Stimulated activated CD8-positive, alpha-beta memory T cell treated with anti-CD3 and anti-CD28 coated beads, Interleukin-15, amount 100 ng/mL, for 48 hours (primary cell): ENCODE results near the gene RAMP1.
"Not testable (repeated sequence)": the region's sequence is repeated elsewhere in the genome, so short reads cannot be mapped to it uniquely, and the experiment has no call there.

Experiments used
- DNase-seq, 2 donors: peaks; one replicate each; pipeline ENCODE4 v3.0.0-alpha.2; 2020; ENCODE audit warnings: low read depth in 2 of 2

RAMP1 gene

DNA sequence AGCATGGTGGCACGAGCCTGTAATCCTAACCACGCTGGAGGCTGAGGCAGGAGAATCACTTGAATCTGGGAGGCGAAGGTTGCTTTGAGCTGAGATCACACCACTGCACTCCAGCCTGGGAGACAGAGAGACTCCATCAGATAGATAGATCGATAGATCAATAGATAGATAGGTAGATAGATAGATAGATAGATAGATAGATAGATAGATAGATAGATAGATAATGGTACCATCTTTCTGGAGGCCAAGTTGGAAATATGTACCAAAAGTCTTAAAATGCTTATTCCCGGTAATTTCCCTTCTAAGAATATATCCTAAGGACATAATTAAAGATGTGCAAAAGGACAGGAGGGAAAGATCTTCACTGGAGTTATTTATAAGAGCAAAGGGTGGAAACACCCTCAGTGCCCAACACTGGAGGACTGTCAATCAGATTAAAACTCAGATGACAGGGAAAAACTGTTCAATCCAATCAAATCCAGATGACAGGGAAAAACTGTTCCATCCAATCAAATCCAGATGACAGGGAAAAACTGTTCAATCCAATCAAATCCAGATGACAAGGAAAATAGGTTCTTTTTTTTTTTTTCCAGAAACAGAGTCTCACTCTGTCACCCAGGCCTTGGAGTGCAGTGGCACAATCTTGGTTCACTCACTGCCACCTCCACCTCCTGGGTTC lies 58.4 kb downstream of the RAMP1 start:
- DNase-seq = no peak

DNA sequence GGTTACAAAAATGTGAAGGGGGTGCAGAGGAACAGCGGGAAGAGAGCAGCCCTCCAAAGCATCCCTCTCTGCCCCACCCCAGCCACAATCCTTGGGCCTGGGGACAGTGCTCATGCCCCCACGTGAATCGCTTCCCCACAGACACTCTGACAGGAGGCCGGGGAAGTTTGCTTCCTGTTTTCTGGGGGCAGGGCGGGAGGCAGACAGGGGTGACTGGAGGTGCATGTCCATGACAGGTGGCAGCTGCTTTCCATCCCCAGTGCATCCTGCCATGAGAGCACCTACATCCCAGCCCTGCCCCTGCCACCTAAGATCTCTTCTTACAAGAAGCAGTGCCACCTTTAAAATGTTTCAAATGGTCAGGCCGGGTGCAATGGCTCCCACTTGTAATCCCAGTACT lies 60.2 kb downstream of the RAMP1 start:
- no peak for DNase-seq

DNA sequence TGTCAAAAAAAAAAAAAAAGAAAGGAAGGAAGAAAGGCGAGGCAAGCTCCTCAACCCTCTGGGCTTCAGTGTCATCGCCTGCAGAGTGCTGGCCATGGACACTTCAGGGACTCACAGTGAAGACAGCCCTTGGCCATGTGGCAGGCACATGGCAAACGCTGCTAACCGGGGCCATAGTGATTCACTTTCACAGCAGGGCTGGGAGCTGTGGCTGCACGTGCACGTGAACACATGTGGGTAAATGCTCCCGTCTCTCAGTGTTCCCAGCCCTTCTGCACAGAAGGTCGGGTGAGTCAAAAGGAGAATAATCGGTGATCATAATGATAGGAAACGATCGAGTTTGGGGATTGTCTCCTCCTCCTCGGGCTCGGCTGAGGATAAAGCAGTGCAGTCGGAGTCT lies 61.2 kb downstream of the RAMP1 start:
- DNase-seq = no peak

DNA sequence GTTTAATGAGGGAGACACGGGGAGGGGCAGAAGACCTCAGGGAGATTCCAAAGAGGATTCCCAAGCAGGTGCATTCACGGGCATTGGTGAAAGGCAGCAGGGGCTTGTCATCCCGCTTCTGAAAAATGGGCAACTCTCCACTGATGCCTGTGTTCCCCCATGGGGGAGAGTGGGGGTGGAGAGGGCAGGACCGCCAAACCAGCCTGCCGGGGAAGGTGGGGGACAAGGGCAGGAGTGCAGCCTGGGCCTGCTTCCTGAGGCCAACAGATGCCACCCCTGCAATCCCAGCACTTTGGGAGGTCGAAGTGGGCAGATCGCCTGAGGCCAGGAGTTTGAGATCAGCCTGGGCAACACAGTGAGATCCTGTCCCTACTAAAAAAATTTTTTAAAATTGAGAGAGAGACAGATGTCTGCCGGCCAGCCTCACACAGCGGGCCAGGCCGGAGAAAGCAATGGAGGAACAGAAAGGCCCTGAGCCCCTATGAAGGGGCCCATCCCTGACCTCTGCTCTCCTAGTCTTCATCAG lies 62.6 kb downstream of the RAMP1 start:
- no peak for DNase-seq

DNA sequence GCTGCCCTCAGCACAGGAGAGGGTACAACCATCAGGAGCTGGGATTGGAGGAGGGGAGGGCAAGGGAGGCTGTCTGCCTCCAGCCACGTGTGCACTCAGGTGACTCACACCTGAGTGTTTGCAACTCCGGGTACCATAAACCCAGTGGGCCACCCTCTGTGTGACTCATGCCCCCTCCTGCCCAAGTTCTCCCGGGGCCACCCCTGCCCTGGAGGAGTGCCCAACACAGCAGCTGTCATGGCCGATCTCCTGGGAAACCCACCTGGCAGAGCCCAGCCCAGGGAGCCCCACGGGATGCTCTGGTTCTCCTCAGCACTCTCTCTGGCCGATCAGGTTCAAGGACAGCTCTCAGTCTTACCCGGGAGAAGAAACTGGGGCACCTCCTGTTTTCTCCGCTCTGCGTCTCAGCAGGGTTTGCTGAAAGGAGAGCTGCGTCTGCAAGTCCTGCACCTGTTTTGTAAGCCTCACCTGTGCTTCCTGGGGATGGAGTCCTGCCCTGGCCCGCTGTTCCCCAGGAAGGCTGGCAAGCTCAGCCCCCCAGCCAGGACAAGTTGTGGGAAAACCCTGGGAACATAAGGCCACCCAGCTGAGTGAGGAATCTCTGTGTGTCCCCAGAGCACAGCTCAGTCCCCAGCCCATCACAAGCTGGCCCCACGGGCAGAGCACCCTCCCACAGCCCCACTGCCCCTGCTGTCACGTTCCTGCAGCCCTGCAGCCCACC lies 63.4 kb downstream of the RAMP1 start:
- DNase-seq = no peak

DNA sequence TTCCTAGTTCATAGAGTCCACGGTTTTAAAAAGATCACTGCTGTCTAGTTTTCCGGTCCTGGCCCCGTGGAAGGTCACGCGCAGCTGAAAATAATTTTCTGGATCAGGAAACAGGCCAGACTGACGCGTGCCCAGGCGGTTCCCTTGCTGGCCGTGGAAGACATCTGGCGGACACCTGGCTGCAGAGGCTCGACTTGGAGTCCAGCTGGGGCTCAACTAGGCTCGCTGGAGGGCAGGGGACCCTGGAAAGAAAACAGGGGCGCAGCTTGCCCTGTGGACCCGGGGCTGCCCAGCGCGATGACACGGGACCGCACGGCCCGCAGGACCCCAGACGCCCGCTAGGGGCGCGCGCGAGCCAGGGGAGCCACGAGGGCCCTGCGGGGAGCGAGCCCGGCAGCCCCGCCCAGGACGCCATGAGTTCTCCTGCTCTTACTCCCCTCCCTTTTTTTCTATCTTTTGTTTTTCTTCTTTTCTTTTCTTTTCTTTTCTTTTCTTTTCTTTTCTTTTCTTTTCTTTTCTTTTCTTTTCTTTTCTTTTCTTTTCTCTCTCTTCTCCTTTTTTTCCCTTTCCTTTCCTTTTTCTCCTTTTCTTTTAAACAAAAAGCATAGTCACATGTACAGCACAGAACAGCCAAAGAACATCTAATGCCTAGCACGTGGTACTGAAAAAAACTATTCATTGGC lies 64.2 kb downstream of the RAMP1 start:
- DNase-seq = peak; percentile 69 to 71

DNA sequence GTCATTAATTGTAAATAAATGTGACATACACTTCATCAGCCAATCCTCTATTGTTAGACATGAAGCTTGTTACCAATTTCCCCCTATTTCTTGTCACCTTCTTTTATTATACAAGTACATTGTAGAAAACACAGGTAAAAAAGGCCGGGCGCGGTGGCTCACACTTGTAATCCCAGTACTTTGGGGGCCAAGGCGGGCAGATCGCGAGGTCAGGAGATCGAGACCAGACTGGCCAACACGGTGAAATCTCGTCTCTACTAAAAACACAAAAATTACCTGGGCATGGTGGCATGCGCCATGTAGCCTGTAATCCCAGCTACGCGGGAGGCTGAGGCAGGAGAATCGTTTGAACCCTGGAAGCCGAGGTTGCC lies 64.7 kb downstream of the RAMP1 start:
- no peak for DNase-seq

DNA sequence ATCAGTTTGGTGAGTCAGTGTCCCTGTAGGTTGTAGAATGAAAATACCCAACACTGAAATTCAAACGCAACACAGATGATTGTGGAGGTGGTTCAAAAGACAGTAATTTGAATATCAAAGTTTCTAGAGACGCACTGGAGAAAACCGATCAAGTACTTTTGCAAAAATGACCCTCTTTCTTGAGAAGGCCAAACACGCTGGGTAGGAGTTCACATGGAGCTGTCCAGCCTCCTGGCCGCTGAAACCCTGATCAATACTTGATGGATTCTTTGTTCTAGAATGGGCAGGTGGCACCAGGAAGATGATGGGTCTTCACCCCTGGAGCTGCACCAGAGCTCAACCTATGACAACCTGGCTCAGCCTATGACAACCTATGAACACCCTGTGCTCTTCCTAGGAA lies 67.7 kb downstream of the RAMP1 start:
- no peak for DNase-seq

DNA sequence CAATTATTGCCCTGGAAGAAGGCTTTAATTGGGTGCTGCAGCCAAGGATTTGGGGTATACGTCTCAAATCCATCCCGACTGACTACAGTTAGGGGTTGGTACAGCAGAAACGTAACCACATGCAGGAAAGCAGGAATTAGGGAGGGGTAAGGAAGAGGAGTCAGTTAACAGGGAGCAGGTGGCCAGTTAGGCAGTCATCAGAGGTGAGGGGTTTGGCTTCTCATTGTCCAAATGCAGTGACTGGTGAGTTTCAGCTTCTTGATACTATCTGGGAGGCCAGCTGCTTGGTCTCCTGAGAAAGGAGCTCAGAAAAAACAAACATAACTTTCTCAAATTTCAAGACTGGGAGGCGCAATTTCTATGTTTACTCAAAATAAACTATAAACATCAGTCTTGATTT lies 68.6 kb downstream of the RAMP1 start:
- no peak for DNase-seq

DNA sequence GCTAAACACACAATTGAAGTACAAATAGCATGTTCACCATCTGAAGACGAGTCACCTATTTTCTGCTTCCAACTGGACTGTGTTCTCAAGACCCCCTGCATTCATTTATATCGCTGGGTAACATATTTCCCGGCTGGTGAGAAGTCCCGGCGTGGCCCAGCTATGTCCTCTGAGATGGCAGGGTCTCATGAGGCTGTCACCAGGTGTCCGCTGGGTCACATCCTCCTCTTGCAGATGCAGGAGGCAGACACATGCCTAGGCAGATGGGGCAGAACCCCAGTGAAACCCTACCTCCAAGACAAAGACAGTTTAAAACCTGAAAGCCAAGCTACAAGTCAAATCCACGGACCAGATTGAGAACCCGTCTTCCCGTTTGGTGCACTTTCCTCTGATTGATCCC lies 70.6 kb downstream of the RAMP1 start:
- DNase-seq = no peak

DNA sequence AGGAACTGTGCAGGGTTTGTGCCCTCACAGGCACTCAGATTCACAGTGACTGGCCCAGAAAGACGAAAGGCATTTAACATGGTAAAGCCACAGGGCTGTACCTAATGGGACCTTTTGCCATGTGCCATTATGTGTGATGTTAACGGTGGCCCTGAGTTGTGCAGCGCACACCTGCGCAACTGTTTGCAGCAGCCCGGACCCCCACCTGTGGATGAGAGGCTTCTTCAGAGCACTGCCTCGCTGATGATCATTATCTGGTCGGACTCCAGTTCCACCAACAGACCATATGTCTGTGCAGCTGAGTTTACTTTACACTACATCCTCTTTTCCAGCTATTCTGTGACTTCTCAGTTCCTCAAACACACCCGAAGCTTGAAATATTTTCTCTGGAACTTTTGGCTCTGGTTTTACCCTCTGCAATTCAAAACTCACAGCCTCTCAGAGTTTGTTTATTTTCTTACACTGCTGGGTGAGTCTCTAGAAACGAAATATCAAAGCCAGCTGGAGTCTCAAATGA lies 71.8 kb downstream of the RAMP1 start:
- DNase-seq = no peak

DNA sequence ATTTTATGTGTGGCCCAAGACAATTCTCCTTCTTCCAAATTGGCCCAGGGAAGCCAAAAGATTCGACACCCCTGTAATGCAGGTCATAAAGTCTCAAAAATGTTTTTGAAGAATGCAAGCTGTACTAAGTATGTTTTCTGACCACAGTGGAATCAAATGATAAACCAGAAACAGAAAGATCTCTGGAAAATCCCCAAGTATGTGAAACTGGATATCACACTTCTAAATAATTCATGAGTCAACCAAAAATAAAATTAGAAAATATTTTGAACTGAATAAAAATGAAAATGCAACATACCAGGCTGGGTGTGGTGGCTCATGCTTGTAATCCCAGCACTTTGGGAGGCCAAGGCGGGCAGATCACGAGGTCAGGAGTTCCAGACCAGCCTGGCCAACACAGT lies 73.3 kb downstream of the RAMP1 start:
- DNase-seq = no peak

DNA sequence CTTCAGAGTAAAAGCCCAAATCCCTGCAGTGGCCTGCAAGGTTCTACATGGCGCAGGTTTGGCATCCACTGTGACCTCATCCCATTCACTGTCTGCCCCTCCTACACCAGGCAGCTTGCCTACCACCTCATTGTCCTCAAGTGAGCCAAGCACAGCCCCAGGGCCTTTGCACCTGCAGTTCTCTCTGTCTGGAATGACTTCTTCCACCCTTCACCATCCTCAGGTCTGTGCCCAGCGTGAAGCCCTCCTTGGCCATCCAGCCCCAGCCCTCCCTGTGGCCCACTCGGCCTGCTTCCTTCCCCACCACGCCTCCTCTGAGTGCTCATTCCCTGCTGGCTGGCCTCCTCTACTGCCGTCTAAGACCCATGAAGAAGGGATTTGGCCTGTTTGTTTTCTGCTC lies 74.8 kb downstream of the RAMP1 start:
- DNase-seq = no peak

DNA sequence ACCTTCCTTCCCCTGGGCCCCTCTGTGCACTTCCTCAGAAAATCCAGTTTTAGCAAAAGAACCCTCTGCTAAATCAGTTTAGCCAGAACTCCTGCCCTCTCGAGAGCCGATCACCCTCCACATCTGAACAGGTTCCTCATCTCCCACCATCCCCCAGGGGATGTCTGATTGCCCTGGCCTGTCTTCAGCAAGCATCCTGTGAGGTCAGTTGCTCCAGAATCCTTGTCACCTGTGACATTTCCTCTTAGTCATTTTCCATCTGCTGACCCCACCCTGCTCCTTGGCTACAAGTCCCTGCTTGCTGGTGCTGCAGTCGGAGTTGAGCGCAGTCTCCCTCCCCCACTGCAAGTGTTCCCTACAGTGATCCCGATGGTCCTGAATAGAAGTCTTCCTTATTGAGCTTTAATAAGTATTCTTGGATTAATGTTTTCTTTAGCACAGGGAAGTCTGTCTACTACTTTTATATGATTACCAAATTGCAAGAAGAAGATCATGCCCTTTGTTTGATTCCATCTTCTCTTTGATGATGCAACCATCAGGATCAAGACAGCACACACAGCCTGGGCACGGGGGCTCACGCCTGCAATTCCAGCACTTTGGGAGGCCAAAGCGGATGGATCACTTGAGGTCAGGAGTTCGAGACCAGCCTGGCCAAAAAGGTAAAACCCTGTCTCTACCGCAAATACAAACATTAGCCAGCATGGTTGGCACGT lies 76.5 kb downstream of the RAMP1 start:
- DNase-seq = no peak

DNA sequence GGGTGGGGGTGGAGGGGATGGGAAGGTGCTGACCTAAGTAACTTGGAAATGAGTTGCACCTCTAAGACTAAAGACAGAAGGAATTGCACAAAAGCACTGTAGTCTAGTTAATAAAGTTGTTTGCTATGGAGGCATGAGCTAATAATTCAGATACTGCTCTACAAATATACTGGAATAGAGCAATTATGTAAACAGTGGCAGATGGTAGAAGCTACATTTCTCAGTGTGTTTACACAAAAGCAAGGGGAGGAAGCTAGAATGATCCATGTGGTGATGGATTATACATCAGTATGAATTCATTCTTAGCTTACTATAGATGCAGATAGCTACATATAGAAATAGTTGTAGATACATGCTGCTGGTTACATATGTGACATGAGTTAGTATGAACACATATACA lies 79.8 kb downstream of the RAMP1 start:
- DNase-seq = no peak

DNA sequence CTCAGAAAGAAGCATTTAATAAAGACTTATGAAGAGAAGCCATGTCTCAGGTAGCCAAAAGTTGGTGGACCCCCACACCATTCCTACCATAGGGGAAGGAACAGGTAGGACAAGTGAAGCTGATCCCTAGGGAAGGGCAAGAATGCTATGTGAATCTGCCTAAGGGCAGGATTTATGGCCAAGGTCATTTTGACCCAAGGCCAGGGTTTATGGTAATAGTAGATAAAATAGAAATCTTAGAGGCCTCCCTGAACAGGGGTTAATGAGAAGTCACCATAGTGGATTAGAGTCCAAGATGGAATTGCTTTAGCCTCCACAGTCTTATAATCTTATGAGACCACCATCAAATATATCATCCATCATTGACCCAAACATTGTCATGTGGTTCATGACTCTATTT lies 81.4 kb downstream of the RAMP1 start:
- no peak for DNase-seq

DNA sequence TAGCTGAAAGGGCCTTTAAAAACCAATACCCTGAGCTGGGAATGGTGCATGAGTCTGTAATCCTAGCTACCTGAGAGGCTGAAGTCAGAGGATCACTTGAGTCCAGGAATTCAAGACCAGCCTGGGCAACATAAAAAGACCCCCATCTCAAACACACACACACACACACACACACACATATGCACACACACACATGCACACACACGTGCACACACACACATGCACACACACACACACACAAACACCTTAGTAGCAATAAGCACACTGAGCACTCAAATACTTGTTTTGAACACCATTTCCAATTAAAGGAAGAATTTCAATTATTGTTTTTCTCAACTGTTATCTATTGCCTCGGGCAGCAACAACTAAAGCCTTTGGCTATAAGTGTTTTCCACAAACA lies 81.8 kb downstream of the RAMP1 start:
- no peak for DNase-seq

DNA sequence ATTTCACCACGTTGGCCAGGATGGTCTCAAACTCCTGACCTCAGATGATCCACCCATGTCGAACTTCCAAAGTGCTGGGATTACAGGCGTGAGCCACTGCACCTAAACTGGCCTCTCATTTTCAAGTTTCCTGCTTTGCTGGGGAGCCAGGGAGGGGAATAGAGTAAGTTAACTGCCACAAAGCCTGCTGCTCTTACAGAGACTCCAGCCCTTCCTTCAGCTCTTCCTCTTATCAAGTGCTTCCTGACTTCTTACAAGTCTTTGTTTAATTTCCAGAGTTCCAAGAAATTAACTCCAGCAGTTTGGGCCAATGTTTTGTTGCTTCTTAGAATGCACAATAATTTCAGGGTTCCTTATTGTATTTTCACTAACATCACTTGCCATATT lies 83.1 kb downstream of the RAMP1 start:
- no peak for DNase-seq

DNA sequence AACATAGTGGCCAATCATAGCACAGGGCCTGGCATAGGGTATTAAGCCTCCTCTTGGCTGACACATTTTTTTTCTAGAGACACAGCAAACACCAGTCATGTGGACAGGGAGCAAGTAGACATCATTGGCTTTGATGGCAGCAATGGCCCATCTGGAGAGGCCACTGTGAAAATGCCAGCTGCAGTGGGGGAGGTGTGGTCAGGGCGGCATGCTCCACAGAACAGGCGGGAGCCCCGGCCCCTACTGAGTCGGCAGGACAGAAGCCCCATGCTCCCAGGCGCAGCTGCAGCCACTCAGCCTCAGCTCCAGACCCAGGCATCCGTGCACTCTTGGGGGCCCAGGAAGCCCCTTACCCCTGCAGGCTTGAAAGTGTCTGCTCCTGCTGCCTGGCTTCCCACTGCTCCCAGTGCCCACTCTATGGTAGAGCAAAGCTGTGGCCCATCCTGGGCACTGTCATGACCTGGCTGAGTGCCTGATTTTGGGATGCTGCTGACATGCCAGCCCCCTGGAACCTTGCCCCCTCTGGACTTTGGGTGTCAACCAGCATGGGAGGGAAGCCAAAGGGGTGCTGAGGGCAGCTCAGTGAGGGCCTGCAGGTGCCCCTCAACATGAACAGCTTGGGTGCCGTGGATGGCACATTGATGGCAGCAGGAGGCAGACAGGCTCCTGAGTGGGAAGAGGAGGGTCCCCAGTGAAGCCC lies 84.1 kb downstream of the RAMP1 start:
- DNase-seq = no peak

DNA sequence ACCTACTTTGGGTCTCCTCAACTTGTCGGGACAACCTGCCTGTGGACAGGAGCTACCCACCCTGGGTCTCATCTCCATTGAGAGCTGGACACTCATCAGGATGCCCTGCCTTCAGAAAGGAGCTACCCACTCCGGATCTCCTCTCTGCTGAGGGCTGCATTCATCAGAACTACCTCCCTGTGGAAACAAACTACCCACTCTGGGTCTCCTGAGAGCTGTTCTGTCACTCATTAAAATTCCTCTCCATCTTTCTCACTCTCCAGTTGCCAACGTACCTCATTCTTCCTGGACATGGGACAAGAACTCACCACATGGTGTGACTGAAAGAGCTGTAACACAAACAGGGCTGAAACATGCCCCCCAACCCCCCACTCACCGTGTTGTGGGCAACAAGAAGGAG lies 84.9 kb downstream of the RAMP1 start:
- DNase-seq = no peak

DNA sequence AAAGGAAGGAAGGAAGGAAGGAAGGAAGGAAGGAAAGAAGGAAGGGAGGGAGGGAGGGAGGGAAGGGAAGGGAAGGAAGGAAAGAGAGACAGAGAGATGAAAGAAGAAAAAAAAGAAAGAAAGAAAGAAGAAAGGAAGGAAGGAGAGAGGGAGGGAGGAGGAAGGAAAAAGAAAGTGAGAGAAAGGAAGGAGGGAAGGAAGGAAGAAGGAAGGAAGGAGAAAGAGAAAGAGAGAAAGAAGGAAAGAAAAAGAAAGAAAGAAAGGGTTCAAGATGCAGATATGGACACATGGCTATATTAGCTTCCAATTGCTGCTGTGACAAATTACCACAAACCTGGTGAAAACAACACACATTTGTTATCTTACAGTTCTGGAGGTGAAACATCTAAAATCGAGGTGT lies 87.0 kb downstream of the RAMP1 start:
- no peak for DNase-seq

DNA sequence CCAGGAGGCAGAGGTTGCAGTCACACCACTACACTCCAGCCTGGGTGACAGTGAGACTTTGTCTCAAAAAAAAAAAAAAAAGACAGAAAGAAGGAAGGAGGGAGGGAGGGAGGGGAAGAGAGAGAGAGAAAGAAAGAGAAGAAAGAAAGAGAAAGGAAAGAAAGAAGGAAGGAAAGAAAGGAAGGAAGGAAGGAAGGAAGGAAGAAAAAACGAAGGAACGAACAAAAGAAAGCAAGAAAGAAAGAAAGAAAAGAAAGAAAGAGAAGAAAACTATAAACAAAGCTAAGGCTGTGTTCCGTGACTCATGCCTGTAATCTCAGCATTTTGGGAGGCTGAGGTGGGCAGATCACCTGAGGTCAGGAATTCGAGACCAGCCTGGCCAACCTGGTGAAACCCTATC lies 91.9 kb downstream of the RAMP1 start:
- not testable (repeated sequence) for DNase-seq
